Measurements from ENCODE around the gene C11orf24.

- TF ChIP-seq ZBTB49 (tag by site-specific recombination; IDR thresholded peaks at IDR 0.05; ENCODE audit: low read depth) (no peak), ZNF19 (tag by site-specific recombination; IDR thresholded peaks at IDR 0.05; ENCODE audit: low read depth) (no peak), ZNF280D (tag by site-specific recombination; IDR thresholded peaks at IDR 0.05) (no peak), CTCF (tag by site-specific recombination; IDR thresholded peaks at IDR 0.05) (no peak), ZNF449 (tag by site-specific recombination; IDR thresholded peaks at IDR 0.05) (no peak), ZSCAN18 (tag by site-specific recombination; IDR thresholded peaks at IDR 0.05) (no peak)
These were observed 20.0 kb downstream of the C11orf24 start for GRCh38 chr11:68251765-68252164.

All from HEK293 (cell line).